Measurements from ENCODE around the gene SPINT2. TPM values are rescaled to one million over a fixed set of nuclear protein-coding genes. Genes with fewer than 3 reads are reported as not detected.

SPINT2 gene
- total and polyA plus RNA-seq, 2 of the 13 experiments (the other 11 are each of a cell fraction or from before 2014, with no cell fraction given), result 0.31 to 0.77 TPM

- TF ChIP-seq, protein P1, sequence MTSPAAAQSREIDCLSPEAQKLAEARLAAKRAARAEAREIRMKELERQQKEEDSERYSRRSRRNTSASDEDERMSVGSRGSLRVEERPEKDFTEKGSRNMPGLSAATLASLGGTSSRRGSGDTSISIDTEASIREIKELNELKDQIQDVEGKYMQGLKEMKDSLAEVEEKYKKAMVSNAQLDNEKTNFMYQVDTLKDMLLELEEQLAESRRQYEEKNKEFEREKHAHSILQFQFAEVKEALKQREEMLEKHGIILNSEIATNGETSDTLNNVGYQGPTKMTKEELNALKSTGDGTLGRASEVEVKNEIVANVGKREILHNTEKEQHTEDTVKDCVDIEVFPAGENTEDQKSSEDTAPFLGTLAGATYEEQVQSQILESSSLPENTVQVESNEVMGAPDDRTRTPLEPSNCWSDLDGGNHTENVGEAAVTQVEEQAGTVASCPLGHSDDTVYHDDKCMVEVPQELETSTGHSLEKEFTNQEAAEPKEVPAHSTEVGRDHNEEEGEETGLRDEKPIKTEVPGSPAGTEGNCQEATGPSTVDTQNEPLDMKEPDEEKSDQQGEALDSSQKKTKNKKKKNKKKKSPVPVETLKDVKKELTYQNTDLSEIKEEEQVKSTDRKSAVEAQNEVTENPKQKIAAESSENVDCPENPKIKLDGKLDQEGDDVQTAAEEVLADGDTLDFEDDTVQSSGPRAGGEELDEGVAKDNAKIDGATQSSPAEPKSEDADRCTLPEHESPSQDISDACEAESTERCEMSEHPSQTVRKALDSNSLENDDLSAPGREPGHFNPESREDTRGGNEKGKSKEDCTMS (CRISPR knock-in tag; conservative IDR thresholded peaks at IDR 0.05), result no peak
- no peak for TF ChIP-seq ZSCAN25 (CRISPR knock-in tag; IDR thresholded peaks at IDR 0.05)
- TF ChIP-seq ZFAT (CRISPR knock-in tag; conservative IDR thresholded peaks at IDR 0.05), result no peak
- no peak for TF ChIP-seq STAT5B (CRISPR knock-in tag; IDR thresholded peaks at IDR 0.05)
- TF ChIP-seq SP1 (IDR thresholded peaks at IDR 0.05), result no peak
- TF ChIP-seq SP1 (CRISPR knock-in tag; IDR thresholded peaks at IDR 0.05), result no peak; the same call in 1 of the 2 replicates
- TF ChIP-seq ZNF33B (CRISPR knock-in tag; IDR thresholded peaks at IDR 0.05), result no peak
- no peak for TF ChIP-seq NCOA1 (CRISPR knock-in tag; IDR thresholded peaks at IDR 0.05)
- no peak for TF ChIP-seq ZNF724P (CRISPR knock-in tag; IDR thresholded peaks at IDR 0.05; ENCODE audit: borderline replicate concordance)
- TF ChIP-seq, protein P2, sequence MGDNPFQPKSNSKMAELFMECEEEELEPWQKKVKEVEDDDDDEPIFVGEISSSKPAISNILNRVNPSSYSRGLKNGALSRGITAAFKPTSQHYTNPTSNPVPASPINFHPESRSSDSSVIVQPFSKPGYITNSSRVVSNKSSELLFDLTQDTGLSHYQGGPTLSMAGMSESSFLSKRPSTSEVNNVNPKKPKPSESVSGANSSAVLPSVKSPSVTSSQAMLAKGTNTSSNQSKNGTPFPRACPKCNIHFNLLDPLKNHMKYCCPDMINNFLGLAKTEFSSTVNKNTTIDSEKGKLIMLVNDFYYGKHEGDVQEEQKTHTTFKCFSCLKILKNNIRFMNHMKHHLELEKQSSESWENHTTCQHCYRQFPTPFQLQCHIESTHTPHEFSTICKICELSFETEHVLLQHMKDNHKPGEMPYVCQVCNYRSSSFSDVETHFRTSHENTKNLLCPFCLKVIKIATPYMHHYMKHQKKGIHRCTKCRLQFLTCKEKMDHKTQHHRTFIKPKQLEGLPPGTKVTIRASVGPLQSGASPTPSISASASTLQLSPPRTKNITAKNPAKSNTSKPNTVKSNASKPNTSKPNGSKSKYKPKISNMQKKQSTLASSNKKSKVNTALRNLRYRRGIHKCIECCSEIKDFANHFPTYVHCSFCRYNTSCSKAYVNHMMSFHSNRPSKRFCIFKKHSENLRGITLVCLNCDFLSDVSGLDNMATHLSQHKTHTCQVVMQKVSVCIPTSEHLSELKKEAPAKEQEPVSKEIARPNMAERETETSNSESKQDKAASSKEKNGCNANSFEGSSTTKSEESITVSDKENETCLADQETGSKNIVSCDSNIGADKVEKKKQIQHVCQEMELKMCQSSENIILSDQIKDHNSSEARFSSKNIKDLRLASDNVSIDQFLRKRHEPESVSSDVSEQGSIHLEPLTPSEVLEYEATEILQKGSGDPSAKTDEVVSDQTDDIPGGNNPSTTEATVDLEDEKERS (CRISPR knock-in tag; IDR thresholded peaks at IDR 0.05), result no peak
- no peak for TF ChIP-seq ZNF670 (CRISPR knock-in tag; IDR thresholded peaks at IDR 0.05; ENCODE audit: borderline replicate concordance)
- TF ChIP-seq DMAP1 (CRISPR knock-in tag; IDR thresholded peaks at IDR 0.05), result no peak
- TF ChIP-seq ZSCAN12 (CRISPR knock-in tag; IDR thresholded peaks at IDR 0.05), result no peak
- no peak for TF ChIP-seq ZIK1 (CRISPR knock-in tag; IDR thresholded peaks at IDR 0.05; ENCODE audit: borderline replicate concordance, low read depth)
- no peak for TF ChIP-seq SYNCRIP (IDR thresholded peaks at IDR 0.05; ENCODE audit: insufficient read depth, low read depth, low read length)
- no peak for TF ChIP-seq MAFK (conservative IDR thresholded peaks at IDR 0.05 in 1 of 2, IDR thresholded peaks at IDR 0.05 in 1 of 2; ENCODE audit: low read length in 2 of 2)
- no peak for TF ChIP-seq HNRNPUL1 (IDR thresholded peaks at IDR 0.05; ENCODE audit: low read depth, low read length)
- TF ChIP-seq KDM5A (IDR thresholded peaks at IDR 0.05; ENCODE audit: borderline replicate concordance, low read length), result no peak
- 0 out of 2 replicates have a peak, but pooled peaks have one; percentile 20 for TF ChIP-seq MEIS1 (CRISPR knock-in tag; IDR thresholded peaks at IDR 0.05; ENCODE audit: borderline replicate concordance)
- TF ChIP-seq KLF15 (CRISPR knock-in tag; IDR thresholded peaks at IDR 0.05; ENCODE audit: borderline replicate concordance), result no peak
- TF ChIP-seq, protein P3, sequence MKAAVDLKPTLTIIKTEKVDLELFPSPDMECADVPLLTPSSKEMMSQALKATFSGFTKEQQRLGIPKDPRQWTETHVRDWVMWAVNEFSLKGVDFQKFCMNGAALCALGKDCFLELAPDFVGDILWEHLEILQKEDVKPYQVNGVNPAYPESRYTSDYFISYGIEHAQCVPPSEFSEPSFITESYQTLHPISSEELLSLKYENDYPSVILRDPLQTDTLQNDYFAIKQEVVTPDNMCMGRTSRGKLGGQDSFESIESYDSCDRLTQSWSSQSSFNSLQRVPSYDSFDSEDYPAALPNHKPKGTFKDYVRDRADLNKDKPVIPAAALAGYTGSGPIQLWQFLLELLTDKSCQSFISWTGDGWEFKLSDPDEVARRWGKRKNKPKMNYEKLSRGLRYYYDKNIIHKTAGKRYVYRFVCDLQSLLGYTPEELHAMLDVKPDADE (CRISPR knock-in tag; IDR thresholded peaks at IDR 0.05), result no peak
- TF ChIP-seq PHF8 (CRISPR knock-in tag; IDR thresholded peaks at IDR 0.05), result peak; percentile 43; the same call in 1 of the 2 replicates
- no peak for TF ChIP-seq EZH2 (conservative IDR thresholded peaks at IDR 0.05; ENCODE audit: low read depth, low read length)
- TF ChIP-seq TBL1XR1 (IDR thresholded peaks at IDR 0.05; ENCODE audit: borderline replicate concordance, low read length, partially characterized antibody), result no peak
- no peak for TF ChIP-seq ZNF614 (CRISPR knock-in tag; IDR thresholded peaks at IDR 0.05; ENCODE audit: borderline replicate concordance)
- TF ChIP-seq ZNF350 (CRISPR knock-in tag; IDR thresholded peaks at IDR 0.05; ENCODE audit: borderline replicate concordance, low read depth), result no peak
Observed at GRCh38 chr19:38266981-38267597, 2.7 kb downstream of the SPINT2 start (continued).
